GM21526 (cell line): ENCODE results near the gene GGT5.
"Not testable (repeated sequence)": the region's sequence is repeated elsewhere in the genome, so short reads cannot be mapped to it uniquely, and the experiment has no call there.

Source experiments
- ATAC-seq: cut with Tn5 transposase; IDR thresholded peaks from one replicate; pipeline ENCODE4 v1.9.1; 2021; ENCODE audit warnings: moderate library complexity; ENCODE audit not compliant: unreplicated experiment, low FRiP score

The GGT5 gene

DNA sequence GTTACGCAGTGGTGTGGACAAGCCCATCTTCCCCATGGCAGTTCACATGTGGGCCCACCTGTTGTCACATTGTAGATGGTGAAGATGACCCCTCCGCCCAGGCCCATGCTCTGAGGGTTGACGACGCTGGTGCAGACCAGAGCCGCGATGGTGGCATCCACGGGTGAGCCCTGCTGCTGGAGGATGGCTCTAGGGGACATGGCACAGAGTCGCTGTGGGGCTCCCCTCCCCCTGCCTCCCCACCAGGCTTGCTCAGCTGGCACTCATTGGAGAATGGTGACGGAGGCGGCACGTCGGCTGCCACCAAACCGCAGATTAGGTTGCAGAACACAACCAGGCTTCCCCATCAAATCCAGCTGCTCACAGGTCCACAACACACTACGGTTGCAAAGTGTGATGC lies 11.1 kb downstream of the GGT5 start:
- no peak for ATAC-seq

DNA sequence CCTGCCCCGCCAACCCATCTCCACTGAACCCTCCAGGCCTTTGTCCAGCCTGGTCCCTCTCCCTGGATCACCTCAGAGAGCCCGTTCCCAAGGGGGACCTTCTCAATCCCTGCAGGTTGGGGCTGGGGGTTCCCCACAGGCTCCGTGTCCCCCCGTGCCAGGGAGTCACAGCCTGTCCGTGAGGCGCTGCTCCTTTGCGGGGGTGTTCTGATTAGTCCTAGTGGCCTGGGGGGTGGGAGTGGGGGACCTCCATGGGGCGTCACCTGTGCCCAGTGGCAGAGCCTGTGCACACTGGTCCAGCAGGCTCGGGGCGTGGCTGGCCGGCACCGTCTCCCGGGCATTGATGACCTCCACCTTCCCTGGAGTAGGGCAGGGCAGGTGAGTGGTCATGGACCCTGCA lies 11.6 kb downstream of the GGT5 start:
- ATAC-seq, result no peak

DNA sequence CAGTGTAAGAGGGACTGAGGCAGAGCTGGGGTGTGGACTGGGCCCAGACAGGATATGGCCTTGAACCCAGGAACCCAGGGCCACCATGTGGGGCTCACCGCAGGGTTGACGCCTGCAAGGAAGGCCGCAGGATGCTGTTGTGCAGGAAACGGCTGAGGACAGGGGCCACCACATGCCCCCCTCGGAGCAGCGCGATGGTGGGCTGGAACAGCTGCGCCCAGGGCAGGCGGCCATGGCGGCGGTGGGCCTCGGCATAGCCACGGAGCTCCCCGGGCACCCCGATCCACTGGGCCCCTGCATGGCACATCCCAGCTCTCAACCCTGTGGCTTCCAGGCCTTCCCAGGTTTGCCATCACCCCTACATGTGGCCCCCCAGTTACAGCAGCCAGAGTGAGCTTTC lies 12.2 kb downstream of the GGT5 start:
- no peak for ATAC-seq

DNA sequence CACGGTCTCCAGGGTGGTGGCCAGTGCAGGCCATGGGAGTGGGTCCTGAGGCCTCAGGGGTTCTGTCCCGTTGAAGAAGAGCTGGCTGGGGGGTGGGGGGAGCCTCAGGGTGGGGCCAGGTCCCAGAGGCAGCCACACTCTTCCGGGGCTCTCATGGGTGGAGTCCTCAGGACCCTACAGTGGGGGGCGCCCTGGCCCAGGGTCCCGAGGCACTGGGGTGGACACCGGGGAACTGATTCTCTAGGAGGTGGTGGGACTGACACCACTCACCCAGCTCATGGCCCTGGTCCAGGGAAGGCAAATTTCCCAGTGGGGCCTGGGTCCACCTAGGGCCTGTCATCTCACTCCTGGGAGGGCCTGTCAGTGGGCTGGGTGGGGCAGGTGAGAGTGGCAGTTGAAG lies 12.8 kb downstream of the GGT5 start:
- no peak for ATAC-seq

DNA sequence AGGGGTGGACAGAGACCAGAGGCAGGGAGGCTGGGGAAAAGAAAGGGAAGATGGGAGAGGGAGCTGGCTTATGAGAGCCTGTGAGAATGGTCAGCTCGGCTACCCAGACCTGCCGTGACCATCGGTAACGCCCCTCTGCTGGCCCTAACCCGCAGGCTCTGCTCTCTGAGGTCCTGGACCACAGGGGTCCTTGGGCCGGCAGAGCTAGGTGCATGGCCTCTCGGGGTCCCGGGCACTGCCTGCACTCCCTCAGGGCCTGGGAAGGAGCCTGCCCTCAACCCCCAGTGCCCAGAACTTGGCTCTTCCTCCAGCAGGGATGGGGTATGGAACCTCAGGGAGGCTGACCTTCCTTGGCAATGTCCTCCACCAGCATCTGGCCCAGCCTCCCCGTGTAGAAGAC lies 13.2 kb downstream of the GGT5 start:
- no peak for ATAC-seq

DNA sequence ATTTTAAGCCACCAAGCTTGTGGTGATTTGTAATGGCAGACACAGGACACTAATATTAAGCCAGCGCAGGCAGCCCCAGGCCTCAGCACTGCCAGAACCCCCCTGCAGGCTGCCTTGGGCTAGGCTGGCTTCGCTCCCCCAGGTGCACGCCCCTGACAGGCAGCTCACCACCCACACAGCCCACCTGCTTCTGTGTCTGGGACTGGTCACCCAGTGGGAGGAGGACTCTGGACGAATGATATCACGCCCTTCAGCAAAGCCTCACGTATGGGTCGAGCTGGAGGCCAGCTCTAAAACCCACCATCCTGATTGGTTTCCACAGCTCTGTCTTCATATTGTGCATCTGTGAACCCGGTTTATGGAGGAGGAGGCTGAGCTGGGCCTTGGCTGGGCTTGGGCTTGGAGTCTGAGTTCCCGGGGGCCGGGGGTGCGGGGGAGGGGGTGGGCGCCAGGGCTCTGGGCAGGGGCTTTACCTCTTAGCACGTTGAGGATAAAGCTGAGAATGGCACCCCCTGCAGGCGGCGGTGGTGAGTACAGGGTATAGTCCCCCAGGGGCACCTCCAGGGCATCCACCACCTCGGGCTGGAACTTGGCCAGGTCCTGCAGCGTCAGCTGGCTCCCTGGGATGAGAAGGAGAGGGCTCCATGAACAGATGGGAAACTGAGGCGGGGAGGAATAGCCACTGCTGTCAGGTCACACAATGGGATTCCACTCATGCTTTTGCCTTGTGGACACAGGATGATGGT lies 13.8 kb downstream of the GGT5 start:
- ATAC-seq, result no peak

DNA sequence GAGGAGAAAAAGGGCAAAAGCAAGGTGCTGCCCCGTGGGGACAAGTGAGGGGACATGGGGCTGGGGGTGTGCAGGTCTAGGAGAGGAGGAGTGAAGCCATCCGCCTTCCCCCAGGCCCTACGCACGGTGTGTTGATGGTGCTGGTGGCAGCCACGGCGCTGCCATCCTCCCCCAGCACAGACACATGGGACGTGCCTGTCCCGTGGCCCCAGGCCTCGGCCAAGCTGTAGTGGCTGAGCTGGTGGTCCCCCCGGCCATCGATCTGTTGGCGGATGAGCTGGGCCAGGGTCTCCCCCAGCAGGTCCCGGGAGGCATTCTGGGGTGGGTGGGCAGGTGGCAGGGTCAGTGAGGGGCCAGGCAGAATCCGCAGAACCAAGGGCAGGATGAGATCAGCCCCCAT lies 18.9 kb downstream of the GGT5 start:
- no peak for ATAC-seq

DNA sequence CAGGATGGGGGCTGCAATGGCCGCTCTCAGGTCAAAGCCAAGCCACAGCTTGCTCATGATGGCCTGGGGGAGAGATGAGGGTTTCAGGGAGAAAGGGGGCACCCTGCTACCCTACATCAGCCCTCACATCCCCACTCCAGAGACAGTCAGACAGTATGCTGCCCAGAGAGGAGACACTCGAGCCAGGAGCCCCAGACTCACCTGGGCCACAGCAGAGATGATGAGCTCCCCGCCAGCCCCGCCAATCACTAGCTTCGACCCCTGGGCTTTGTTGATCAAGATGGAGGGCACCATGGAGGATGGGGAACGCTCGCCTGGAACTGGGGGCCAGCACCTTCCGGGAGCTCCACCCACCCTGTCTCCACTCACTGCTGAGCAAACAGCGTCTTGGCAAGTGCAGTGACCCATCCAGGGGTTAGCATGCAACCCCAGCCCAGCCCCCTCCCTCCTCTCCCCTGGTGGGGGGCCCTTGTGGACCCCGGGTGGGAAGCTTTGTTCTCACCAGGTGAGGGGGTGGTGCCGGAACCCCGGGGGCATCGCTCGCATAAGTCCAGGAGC lies 19.8 kb downstream of the GGT5 start:
- ATAC-seq, result no peak

DNA sequence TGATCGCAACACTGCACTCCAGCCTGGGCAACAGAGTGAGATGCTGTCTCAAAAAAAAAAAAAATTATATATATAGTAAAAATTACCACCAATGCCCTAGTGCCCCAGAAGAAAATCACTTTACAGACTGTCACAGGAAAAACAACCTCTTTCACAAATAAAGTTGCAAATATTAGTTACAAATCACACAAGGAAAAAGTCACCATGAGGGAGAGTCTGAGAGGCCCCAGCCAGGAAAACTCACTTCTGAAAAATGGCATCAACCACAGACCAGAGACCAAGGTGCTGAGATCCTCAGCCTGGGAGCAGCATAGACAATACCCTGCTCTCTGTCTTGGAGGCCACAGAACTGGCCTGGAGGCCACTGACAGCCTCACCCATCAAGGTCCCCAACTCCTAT lies 20.4 kb downstream of the GGT5 start:
- no peak for ATAC-seq

DNA sequence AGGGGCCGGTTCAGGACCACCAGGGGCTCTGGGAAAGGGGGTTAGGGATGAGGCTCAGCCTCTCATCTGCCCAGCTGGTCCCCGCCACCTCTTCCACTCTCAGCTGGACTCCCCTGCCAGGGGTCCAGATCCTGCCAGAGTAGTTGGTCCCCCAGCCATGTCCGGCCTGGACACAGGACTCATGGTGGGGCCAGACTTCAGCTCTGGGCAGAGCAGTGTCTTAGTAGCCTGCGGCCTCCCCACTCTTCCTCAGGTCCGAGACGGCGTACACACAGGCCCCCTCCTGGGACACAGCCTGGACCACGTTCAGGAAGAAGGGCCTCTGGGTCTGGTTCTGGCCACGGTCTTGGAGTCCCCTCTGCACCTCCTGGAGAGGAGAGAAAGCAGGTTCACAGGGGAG lies 25.1 kb downstream of the GGT5 start:
- no peak for ATAC-seq

DNA sequence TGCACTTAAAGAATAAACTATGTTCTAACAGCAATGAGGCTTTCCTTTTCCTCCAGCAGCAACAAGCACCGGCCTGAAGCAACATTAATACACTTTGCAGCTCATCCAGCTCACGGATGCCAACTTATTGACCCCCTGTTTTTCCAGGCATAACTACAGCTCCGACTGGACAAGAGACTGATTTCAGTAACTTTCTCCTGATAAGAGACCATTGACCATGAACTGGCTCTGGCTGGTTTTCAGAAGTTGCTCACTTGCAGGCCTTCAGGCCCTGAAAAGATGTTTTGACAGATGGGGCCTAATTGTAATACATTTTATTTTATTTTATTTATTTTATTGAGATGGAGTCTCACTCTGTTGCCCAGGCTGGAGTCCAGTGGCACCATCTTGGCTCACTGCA lies 27.5 kb downstream of the GGT5 start:
- no peak for ATAC-seq

DNA sequence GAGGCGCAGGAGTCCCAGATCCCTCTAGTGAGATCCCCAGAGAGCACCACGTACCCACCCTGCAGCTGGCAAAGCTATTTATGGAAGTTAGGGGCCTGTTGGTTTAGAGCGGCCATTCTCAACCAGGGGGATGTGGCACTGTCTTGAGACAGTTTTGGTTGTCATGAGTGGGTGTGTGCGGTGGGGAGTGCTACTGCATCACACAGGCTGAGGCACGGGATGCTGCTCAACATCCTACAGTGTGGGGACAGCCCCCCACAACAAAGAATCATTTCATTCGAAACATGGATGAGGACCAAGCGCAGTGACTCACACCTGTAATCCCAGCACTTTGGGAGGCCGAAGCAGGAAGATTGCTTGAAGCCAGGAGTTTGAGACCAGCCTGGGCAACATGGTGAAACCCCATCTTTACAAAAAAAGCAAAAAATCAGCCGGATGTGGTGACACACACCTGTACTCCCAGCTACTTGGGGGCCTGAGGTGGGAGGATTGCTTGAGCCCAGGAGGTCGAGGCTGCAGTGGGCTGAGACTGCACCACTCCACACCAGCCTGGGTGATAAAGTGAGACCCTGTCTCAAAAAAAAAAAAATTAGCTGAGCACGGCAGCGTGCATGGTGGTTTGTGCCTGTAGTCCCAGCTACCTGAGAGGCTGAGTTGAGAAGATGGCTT lies 28.2 kb downstream of the GGT5 start:
- ATAC-seq, result no peak

DNA sequence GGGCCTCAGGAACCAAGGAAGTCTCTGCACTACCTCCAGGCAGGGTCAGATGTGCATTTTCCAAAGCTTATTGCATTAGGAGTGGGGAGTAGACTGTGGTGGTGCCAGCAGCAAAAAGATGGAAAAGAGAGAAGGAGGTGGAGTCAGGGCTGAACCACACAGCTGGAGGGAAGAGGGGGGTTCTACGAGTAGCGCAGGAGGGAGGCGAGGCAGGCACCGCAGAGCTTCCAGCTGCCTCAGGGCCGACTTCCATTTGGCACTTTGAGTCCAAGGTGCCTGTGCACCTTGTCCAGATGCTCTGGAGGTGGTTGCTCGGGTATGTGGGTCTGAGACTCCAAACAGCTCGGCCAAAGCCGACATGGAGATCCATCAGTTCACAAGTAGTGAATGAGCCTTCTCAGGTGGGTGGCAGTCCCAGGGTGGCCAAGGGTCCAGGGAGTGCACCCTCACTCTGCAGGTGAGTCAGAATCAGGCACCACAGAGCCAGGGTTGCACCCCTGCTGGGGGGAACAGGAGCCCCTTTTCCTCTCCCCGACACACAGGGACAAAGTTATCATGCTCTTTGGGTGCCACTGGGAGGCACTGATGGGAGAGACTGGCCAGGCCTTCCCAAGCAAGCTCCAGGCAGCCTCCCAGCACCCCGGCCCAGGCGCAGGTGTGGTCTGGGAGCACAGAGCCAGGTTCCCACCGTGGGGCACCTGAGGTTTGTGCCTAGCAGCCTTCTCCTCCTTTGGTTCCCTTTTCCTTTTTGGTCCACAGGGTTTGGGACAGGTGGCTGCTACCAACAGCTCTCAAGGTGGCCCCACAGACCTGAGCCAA lies 30.2 kb downstream of the GGT5 start:
- ATAC-seq, result no peak

DNA sequence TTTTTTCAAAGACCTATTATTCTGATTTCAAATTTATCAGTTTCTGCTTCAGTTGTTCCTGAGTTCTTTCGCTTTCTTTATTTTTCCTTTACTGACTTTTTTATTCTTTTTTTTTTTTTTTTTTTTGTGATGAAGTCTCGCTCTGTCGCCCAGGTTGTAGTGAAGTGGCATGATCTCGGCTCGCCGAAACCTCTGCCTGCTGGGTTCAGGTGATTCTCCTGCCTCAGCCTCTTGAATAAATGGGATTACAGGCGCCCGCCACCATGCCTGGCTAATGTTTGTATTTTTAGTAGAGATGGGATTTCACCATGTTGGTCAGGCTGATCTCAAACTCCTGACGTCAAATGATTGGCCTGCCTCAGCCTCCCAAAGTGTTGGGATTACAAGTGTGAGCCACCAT lies 31.8 kb downstream of the GGT5 start:
- ATAC-seq, result not testable (repeated sequence)

DNA sequence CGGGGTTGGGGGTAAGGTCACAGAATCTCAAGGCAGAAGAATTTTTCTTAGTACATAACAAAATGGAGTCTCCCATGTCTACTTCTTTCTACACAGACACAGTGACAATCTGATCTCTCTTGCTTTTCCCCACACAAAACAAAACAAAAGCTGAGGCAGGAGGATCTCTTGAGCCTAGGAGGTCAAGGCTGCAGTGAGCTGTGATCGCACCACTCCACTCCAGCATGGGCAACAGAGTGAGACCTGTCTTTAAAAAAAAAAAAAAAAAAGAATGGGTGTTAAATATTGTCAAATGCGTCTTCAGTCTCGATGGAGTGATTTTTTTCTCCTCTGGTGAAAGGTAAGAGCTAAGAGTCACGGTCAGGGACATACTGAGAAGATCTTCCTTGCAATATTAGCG lies 33.2 kb downstream of the GGT5 start:
- ATAC-seq, result not testable (repeated sequence)

DNA sequence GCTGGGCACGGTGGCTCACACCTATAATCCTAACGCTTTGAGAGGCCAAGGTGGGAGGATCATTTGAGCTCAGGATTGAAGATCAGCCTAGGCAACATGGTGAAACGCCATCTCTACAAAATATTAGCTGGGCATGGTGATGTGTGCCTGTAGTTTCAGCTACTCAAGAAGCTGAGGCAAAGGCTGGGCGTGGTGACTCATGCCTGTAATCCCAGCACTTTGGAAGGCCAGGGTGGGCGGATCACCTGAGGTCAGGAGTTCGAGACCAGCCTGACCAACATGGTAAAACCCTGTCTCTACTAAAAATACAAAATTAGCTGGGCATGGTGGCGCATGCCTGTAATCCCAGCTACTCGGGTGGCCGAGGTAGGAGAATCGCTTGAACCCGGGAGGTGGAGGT lies 34.5 kb downstream of the GGT5 start:
- not testable (repeated sequence) for ATAC-seq

DNA sequence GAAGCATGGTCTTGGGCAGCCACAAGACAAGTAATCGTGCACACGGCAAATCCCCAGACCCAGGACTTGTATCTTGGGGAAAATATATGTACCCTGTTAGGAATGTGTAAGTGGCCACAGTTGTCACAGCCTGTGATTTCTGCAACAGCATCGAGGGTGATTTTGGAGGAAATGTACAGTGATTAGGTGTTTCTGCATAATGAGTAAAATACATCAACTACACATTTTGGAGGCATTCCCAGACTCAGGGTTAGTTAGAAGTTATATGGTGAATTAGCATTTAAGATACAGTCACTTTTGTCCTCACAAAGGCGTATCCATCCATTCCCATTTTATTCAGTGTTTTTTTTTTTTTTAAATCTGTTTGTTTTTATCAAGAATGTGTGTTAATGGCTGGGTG lies 35.2 kb downstream of the GGT5 start:
- ATAC-seq, result no peak

DNA sequence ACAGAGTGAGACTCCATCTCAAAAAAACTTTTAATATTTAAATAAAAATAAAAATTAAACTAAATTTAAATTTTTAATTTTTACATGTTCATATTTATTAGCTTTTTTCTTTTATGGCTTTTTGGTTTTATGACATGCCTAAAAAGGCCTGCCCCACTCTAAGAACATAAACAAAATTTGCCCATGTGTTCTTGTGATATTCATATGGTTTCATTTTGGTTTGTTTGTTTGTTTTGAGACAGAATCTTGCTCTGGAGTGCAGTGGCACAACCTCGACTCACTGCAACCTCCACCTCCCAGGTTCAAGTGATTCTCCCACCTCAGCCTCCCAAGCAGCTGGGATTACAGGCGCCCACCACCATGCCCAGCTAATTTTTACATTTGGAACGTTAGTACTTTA lies 35.9 kb downstream of the GGT5 start:
- ATAC-seq, result no peak

DNA sequence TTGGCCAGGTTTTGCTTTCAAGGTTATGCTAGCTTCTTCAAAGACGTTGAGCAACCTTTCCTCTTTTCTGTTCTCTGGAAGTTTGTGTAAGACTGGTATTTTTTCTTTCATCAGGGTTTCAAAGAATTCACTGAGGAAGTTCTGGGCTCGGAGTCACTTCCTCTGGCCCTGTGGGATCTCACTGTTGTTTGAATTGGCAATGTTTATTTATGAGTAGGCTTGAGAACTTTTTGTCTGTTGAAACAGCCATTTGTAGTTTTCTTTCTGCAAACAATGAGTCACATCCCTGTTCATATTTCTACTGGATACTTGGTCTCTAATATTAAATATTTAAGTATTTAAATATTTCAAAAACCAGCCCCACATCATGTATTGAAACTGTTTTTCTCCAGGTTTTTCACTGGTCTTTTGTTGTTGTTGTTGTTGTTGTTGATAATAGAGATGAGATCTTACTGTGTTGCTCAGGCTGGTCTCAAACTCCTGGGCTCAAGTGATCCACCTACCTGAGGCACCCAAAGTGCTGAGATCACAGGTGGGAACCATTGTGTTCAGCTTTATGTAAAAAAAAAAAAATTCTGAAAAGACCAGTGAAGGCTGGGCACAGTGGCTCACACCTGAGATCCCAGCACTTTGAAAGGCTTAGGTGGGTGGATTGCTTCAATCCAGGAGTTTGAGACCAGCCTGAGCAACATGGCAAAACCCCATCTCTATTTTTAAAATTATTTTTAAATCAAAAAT lies 36.7 kb downstream of the GGT5 start:
- no peak for ATAC-seq

DNA sequence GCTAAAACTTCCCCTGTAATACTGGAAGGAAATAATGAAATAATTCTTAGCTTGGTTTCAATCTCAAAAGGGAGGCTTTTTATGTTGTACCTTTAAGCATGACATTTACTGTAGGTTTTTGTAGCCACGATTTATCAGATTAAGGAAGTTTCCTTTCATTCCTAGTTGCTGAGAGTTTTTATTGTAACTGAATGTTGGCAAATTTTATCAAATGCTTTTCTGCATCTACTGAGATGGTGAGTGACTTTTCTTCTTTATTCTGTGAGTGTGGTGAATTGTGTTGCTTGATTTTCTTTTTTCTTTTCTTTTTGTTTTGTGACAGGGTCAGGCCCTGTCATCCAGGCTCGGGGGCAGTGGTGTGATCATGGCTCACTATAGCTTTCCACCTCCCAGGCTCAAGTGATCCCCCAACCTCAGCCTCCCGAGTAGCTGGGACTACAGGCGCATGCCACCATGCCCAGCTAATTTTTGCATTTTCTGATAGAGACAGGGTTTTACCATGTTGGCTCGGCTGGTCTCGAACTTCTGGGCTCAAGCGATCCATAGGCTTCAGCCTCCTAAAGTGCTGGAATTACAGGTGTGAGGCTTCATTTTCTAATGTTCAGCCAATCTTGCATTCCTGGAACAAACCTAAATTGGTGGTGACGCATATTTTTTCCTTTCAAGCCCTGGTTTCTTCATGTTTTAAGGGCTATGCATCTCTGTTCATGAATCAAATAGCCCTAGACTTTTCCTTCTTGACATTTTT lies 37.4 kb downstream of the GGT5 start:
- no peak for ATAC-seq
